Measurements from ENCODE around the gene VRK1. TPM values are rescaled to one million over a fixed set of nuclear protein-coding genes. Genes with fewer than 3 reads are reported as not detected.

The VRK1 gene
- polyA plus RNA-seq, 1 experiment: 8.3 TPM

DNA sequence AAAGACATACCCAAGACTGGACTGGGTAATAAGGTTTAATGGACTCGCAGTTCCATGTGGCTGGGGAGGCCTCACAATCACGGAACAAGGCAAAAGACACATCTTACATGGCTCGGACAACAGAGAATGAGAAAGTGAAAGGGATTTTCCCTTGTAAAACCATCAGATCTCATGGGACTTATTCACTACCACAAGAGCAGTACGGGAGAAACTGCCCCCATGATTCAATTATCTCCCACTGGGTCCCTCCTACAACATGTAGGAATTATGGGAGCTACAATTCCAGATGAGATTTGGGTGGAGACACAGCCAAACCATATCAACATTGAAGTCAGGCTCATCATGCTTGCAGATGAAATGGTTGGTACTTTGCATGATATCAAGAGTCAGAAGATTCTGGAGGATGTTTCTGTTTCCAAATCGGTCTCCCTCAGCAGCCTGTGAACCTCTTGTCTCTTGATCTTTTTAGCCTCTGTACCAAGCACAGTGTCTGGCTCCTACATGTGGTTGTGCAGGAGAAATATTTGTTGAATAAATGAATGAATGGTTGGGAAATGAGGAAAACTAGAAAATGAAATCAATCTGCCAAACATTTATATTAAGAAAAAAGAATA is 98.6 kb downstream of the VRK1 start:
- TF ChIP-seq, protein P1, sequence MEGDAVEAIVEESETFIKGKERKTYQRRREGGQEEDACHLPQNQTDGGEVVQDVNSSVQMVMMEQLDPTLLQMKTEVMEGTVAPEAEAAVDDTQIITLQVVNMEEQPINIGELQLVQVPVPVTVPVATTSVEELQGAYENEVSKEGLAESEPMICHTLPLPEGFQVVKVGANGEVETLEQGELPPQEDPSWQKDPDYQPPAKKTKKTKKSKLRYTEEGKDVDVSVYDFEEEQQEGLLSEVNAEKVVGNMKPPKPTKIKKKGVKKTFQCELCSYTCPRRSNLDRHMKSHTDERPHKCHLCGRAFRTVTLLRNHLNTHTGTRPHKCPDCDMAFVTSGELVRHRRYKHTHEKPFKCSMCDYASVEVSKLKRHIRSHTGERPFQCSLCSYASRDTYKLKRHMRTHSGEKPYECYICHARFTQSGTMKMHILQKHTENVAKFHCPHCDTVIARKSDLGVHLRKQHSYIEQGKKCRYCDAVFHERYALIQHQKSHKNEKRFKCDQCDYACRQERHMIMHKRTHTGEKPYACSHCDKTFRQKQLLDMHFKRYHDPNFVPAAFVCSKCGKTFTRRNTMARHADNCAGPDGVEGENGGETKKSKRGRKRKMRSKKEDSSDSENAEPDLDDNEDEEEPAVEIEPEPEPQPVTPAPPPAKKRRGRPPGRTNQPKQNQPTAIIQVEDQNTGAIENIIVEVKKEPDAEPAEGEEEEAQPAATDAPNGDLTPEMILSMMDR (IDR thresholded peaks at IDR 0.05; ENCODE audit: low read depth, low read length): no peak
- H3K27ac ChIP-seq (ENCODE audit: low read depth, low read length): no peak overlapping the region
- no peak overlapping the region for H3K4me3 ChIP-seq (ENCODE audit: low read depth, low read length)
- H3K27me3 ChIP-seq (ENCODE audit: control insufficient read depth, insufficient read depth, low read length): no peaks in the 10 kb centered on the region
- ChIA-PET POLR2A (no interaction called here), CTCF (no interaction called here)
- H3K9me3 ChIP-seq (ENCODE audit: control insufficient read depth, insufficient read depth, low read length): no peaks in the 10 kb centered on the region
- no peak for DNase-seq (ENCODE audit: low read depth, low spot score)

- POLR2A ChIA-PET: no interaction called here
Observed at GRCh38 chr14:96897184-96897583, 100.0 kb downstream of the VRK1 start.

GRCh38 chr14:96901227-96901626 is 104.0 kb downstream of the VRK1 start:
- ChIA-PET POLR2A (no interaction called here), CTCF (no interaction called here)
- no peak for DNase-seq (ENCODE audit: low read depth, low spot score)
- Histone ChIP-seq H3K27me3 (ENCODE audit: control insufficient read depth, insufficient read depth, low read length) (no peaks in the 10 kb centered on the region), H3K4me3 (ENCODE audit: low read depth, low read length) (no peak overlapping the region), H3K27ac (ENCODE audit: low read depth, low read length) (no peak overlapping the region), H3K9me3 (ENCODE audit: control insufficient read depth, insufficient read depth, low read length) (no peaks in the 10 kb centered on the region)
- TF ChIP-seq, protein P1 (IDR thresholded peaks at IDR 0.05; ENCODE audit: low read depth, low read length): no peak

More at GRCh38 chr14:96897184-96897583, 100.0 kb downstream of the VRK1 start:
- no peaks in the 10 kb centered on the region for H3K27me3 ChIP-seq (ENCODE audit: control insufficient read depth, insufficient read depth, low read length)
- TF ChIP-seq, protein P1 (IDR thresholded peaks at IDR 0.05; ENCODE audit: low read depth, low read length): no peak
- CTCF ChIA-PET: no interaction called here
- H3K4me3 ChIP-seq (ENCODE audit: low read depth, low read length): no peak overlapping the region
- no peak for DNase-seq (ENCODE audit: low read depth, low spot score)
- no peak overlapping the region for H3K27ac ChIP-seq (ENCODE audit: low read depth, low read length)
- no peaks in the 10 kb centered on the region for H3K9me3 ChIP-seq (ENCODE audit: control insufficient read depth, insufficient read depth, low read length)

DNA sequence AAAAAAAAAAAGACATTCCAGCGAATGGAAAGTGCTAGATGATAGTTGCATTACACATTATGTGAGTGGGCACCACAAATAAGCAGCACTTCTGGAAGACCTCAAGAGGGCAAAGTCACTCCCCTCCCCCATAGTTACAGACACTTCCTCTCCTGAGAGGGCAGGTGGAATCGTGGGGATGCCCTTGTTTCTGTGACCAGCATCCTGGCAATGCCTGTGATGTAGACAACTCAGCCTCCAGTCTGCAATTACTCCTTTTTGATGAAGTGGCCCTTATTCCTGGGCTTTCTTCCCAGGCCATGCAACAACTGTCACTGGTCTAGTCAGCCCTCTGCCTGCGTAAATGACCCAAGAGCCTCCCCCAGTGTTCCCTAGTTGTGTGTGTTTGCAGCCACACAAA is 104.8 kb downstream of the VRK1 start:
- no peaks in the 10 kb centered on the region for H3K27me3 ChIP-seq (ENCODE audit: control insufficient read depth, insufficient read depth, low read length)
- ChIA-PET CTCF (no interaction called here), POLR2A (no interaction called here)
- TF ChIP-seq, protein P1 (IDR thresholded peaks at IDR 0.05; ENCODE audit: low read depth, low read length): no peak
- DNase-seq (ENCODE audit: low read depth, low spot score): no peak
- H3K27ac ChIP-seq (ENCODE audit: low read depth, low read length): no peak overlapping the region
- no peaks in the 10 kb centered on the region for H3K9me3 ChIP-seq (ENCODE audit: control insufficient read depth, insufficient read depth, low read length)
- no peak overlapping the region for H3K4me3 ChIP-seq (ENCODE audit: low read depth, low read length)

GRCh38 chr14:96903444-96904023 is 106.4 kb downstream of the VRK1 start:
- DNase-seq (ENCODE audit: low read depth, low spot score): no peak
- ChIA-PET CTCF (no interaction called here), POLR2A (no interaction called here)
- Histone ChIP-seq H3K9me3 (ENCODE audit: control insufficient read depth, insufficient read depth, low read length) (peaks cover 5% of the 10 kb centered on the region; the same call in 1 of the 2 replicates), H3K27me3 (ENCODE audit: control insufficient read depth, insufficient read depth, low read length) (no peaks in the 10 kb centered on the region), H3K4me3 (ENCODE audit: low read depth, low read length) (no peak overlapping the region), H3K27ac (ENCODE audit: low read depth, low read length) (no peak overlapping the region)
- TF ChIP-seq, protein P1 (IDR thresholded peaks at IDR 0.05; ENCODE audit: low read depth, low read length): no peak

All from AG04450 (cell line).